GM19099 (cell line): Measurements from ENCODE around the gene IGSF23.

Source experiments
- POLR2A ChIP-seq: IDR thresholded peaks from 3 replicates; pipeline ENCODE4 v1.6.1; 2011; ENCODE audit warnings: low read depth; ENCODE audit not compliant: insufficient read length; ENCODE audit errors: extremely low read depth

IGSF23 gene

DNA sequence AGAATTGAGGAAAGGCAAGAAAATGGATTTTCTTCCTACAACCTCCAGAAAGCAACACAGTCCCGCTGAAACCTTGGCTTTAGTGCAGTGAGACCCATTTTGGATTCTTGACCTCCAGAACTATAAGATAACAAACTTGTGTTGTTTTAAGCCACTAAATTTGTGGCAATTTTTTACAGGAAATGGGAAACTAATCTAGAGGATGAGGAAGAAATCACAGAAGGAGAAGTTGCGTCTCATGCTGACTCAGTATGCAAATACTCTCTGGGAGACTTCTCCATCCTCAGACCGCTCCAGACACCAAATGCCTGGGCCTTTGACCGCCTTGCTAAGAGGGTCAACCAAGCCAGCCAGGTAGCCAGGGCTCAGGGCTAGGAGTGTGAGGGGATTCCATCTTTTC lies 72.5 kb downstream of the IGSF23 start:
- TF ChIP-seq POLR2A = no peak
